AG04449 (cell line): ENCODE results near the gene CFI.

ENCODE experiments used
- CTCF ChIA-PET: fragments of 350-600 bp; formaldehyde crosslinking; extraction: SDS; loops from one replicate; lab custom pipeline; 2021; ENCODE audit warnings: antibody characterized with exemption; lab: Yijun Ruan, JAX
- POLR2A ChIA-PET: fragments of 400-600, 350-600 bp; formaldehyde crosslinking; extraction: SDS; loops from one replicate; lab custom pipeline; 2020; ENCODE audit warnings: antibody characterized with exemption, inconsistent platforms; lab: Yijun Ruan, JAX
- DNase-seq: peaks from one replicate; pipeline ENCODE4 v3.0.0-alpha.2; 2010; ENCODE audit warnings: low read depth, low spot score
- H3K4me3 ChIP-seq: 2 replicates; pipeline ENCODE4 v1.5.1; 2011; ENCODE audit warnings: low read depth, mild to moderate bottlenecking, control low read depth, low read length
- CTCF ChIP-seq: IDR thresholded peaks from one replicate; pipeline ENCODE4 v1.5.1; 2011; ENCODE audit warnings: mild to moderate bottlenecking, moderate library complexity, low read length, control low read depth, inconsistent platforms; ENCODE audit not compliant: insufficient read depth; ENCODE audit errors: missing control alignments

CFI gene

DNA sequence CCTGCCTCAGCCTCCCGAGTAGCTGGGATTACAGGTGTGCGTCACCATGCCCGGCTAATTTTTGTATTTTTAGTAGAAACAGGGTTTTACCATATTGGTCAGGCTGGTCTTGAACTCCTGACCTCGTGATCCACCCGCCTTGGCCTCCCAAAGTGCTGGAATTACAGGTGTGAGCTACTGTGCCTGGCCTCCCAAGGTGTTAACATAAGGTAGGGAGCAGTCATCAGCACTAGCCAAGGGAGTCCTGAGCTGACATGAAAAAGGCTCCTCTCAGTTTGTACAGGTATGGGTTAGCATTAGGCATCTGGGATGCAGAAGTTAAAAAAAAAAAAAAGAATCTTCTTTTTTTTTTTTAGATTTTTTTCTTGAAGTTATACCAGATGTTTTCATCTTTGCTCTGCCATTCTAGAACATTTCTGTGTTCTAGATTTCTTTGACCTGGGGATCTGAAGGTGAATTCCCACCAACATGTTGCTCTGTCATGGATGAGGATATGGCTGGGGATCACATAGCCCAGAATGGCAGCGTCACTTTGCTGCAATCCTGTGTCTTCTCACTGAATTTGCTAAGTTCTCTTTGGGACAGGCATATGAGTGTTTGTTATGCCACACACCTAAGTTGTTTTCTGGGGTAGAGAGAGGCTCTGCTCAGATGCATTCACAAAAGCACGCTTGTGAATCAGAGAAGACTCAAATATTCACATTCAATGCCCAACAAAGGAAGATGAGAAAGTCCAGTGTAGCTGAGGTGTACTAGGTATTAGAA is 47.5 kb downstream of the CFI start:
- H3K4me3 ChIP-seq = no peak overlapping the region
- DNase-seq = no peak
- ChIA-PET CTCF (no interaction called here), POLR2A (no interaction called here)
- TF ChIP-seq CTCF = no peak

- no peak for TF ChIP-seq CTCF
- ChIA-PET CTCF (interaction anchor here (0.9 kb wide), 1 partner anchor 10 kb away, joined by 3 read pairs; no protein-coding TSS in a partner anchor), POLR2A (no interaction called here)
- no peak overlapping the region for H3K4me3 ChIP-seq
- DNase-seq = no peak
These were observed 49.3 kb downstream of the CFI start for GRCh38 chr4:109752525-109752924.

GRCh38 chr4:109751852-109752251 is 49.9 kb downstream of the CFI start:
- POLR2A ChIA-PET = no interaction called here
- no peak for DNase-seq
- TF ChIP-seq CTCF = no peak
- CTCF ChIA-PET = interaction anchor here (0.9 kb wide), 1 partner anchor 10 kb away, joined by 3 read pairs; no protein-coding TSS in a partner anchor
- no peak overlapping the region for H3K4me3 ChIP-seq

- H3K4me3 ChIP-seq = no peak overlapping the region
- POLR2A ChIA-PET = no interaction called here
- DNase-seq = no peak
- TF ChIP-seq CTCF = no peak
- CTCF ChIA-PET = no interaction called here
These were observed 51.1 kb downstream of the CFI start for GRCh38 chr4:109750652-109751244.

DNA sequence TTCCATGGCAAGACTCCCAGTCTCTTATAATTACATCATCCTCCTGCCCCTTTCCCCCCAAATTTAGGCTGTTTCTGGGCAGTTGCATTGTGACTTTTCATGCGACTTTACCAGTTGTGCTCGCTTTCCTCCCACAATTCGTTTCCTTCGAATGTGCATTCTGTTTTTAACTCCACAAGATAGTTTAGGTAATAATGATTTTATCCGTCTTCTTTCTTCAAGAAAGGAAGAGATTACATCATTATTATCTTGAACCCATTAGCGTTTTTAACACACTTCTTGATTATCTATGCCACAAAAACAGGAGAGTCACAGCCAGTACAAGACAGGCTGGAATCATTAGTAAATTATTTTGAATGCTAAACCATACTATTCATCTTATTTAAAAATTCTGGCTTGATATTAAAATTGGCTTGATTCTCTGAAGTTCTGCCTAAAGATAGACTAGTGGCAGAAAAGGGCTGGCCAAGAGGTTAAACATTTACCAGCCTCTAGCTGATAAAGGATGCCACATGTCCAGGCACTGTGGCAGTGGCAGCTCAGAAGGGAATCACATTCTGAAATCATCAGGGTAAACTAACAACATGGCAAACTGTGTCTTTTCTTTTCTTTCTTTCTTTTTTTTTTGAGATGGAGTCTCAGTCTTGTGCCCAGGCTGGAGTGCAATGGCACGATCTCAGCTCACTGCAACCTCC is 52.3 kb downstream of the CFI start:
- no peak for DNase-seq
- TF ChIP-seq CTCF = no peak
- POLR2A ChIA-PET = no interaction called here
- CTCF ChIA-PET = no interaction called here
- H3K4me3 ChIP-seq = no peak overlapping the region

DNA sequence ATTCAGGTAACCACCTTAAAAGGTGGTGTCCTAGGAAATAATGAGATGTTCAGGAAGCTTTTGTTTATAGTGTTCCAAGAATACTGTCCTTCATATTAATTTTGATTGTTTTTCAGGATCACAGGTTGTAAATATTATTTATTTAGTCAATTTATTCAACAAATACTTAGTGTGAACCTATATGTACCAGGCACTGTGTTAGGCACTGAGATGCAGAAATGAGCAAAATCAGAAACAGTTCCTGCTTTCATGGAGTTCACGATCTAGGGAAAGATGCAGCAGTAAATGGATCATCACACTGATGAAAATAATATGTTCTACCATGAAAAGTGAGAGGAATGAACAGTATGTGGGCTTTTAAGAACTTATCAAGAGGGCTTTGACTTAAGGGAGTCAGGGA is 53.7 kb downstream of the CFI start:
- no peak overlapping the region for H3K4me3 ChIP-seq
- no peak for DNase-seq
- POLR2A ChIA-PET = no interaction called here
- CTCF ChIA-PET = no interaction called here
- TF ChIP-seq CTCF = no peak
